Measurements from ENCODE around the gene SLX4IP. TPM values are rescaled to one million over a fixed set of nuclear protein-coding genes. Genes with fewer than 3 reads are reported as not detected.

Gene SLX4IP
- total RNA-seq, 5 donors from 2014 or later (not counting 1 experiment from before 2014, with no cell fraction given), result 4.2 to 5.9 (median 5.2) TPM

DNA sequence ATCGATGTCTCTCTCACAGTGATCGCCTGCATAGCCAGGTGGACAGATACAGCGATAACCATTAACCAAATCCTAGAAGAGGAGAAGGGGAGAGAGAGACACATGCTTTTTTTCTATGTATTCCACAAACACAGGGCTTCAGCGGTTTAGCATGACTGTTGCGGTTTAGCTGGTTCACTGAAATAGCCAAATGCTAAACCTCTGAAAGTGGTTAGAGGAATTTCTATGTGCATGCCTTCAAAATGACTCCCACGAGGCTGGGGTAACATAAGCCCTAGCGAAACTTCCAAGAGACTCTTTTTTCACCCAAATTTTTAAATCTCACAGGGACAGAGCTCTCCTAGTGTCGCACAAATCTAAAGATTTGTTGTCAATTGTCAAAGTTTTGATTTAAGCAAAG is 213.5 kb downstream of the SLX4IP start:
- Mint-ChIP-seq H3K4me3 (no peak overlapping the region), H3K9me3 (no peaks in the 10 kb centered on the region), H3K4me1 (no peaks in the 10 kb centered on the region), H3K36me3 (no peaks in the 10 kb centered on the region), H3K27ac (no peak overlapping the region), H3K27me3 (no peaks in the 10 kb centered on the region)
- peaks cover 0 to 23% of the 10 kb centered on the region in 2 experiments for H3K27me3 ChIP-seq (replicated peaks in 1 of 2; ENCODE audit: control insufficient read depth in 2 of 2, extremely low read depth in 1 of 2, insufficient read depth in 2 of 2, low read length in 1 of 2)
- DNase-seq, result no peak
- no peak overlapping the region for H3K4me3 ChIP-seq (ENCODE audit: control insufficient read depth in 1 of 2, extremely low read depth in 1 of 2, low read length in 1 of 2)
- H3K36me3 ChIP-seq (ENCODE audit: control insufficient read depth in 2 of 2, extremely low read depth in 1 of 2, insufficient read depth in 1 of 2, low read length in 1 of 2), result no peaks in the 10 kb centered on the region
- H3K4me1 ChIP-seq (ENCODE audit: control insufficient read depth in 1 of 2, extremely low read depth in 1 of 2, insufficient read depth in 2 of 2, low read length in 2 of 2), result peaks cover 2 to 3% of the 10 kb centered on the region in 2 experiments
- no CpG with 5 or more reads among the region's 8 CpGs for WGBS (ENCODE audit: insufficient coverage)
- H3K9me3 ChIP-seq, result no peaks in the 10 kb centered on the region
- ChIA-PET CTCF (no interaction called here), POLR2A (no interaction called here)
- no peak for ATAC-seq (replicated peaks in 1 of 4)
- H3K27ac ChIP-seq (ENCODE audit: low read length), result no peak overlapping the region

- H3K27ac ChIP-seq (ENCODE audit: low read length), result no peak overlapping the region
- CTCF ChIA-PET, result no interaction called here
Observed at GRCh38 chr20:10649080-10649796, 214.1 kb downstream of the SLX4IP start.

GRCh38 chr20:10649797-10650160 is 214.7 kb downstream of the SLX4IP start:
- no peaks in the 10 kb centered on the region for H3K9me3 Mint-ChIP-seq
- H3K36me3 ChIP-seq (ENCODE audit: control insufficient read depth in 2 of 2, extremely low read depth in 1 of 2, insufficient read depth in 1 of 2, low read length in 1 of 2), result no peaks in the 10 kb centered on the region
- H3K27me3 Mint-ChIP-seq, result peaks cover 4 to 5% of the 10 kb centered on the region in 2 donors
- H3K4me1 Mint-ChIP-seq, result no peaks in the 10 kb centered on the region
- WGBS (ENCODE audit: insufficient coverage), result no CpG with 5 or more reads among the region's 3 CpGs
- no peak overlapping the region for H3K4me3 Mint-ChIP-seq
- H3K4me3 ChIP-seq (ENCODE audit: control insufficient read depth in 1 of 2, extremely low read depth in 1 of 2, low read length in 1 of 2), result no peak overlapping the region
- H3K27ac ChIP-seq (ENCODE audit: low read length), result no peak overlapping the region
- no peak for ATAC-seq (replicated peaks in 1 of 4)
- no peak overlapping the region for H3K27ac Mint-ChIP-seq
- H3K27me3 ChIP-seq (replicated peaks in 1 of 2; ENCODE audit: control insufficient read depth in 2 of 2, extremely low read depth in 1 of 2, insufficient read depth in 2 of 2, low read length in 1 of 2), result peaks cover 0 to 23% of the 10 kb centered on the region in 2 experiments
- H3K9me3 ChIP-seq, result no peaks in the 10 kb centered on the region
- ChIA-PET POLR2A (no interaction called here), CTCF (no interaction called here)
- peaks cover 0 to 7% of the 10 kb centered on the region in 2 experiments for H3K4me1 ChIP-seq (ENCODE audit: control insufficient read depth in 1 of 2, extremely low read depth in 1 of 2, insufficient read depth in 2 of 2, low read length in 2 of 2)
- no peak for DNase-seq
- no peaks in the 10 kb centered on the region for H3K36me3 Mint-ChIP-seq

More at GRCh38 chr20:10649080-10649796, 214.1 kb downstream of the SLX4IP start:
- H3K36me3 ChIP-seq (ENCODE audit: control insufficient read depth in 2 of 2, extremely low read depth in 1 of 2, insufficient read depth in 1 of 2, low read length in 1 of 2), result no peaks in the 10 kb centered on the region
- Mint-ChIP-seq H3K27me3 (no peaks in the 10 kb centered on the region), H3K4me3 (no peak overlapping the region), H3K4me1 (no peaks in the 10 kb centered on the region), H3K36me3 (no peaks in the 10 kb centered on the region), H3K9me3 (no peaks in the 10 kb centered on the region), H3K27ac (no peak overlapping the region)
- WGBS (ENCODE audit: insufficient coverage), result 100% methylated on average over 1 of the region's 8 CpGs
- POLR2A ChIA-PET, result no interaction called here
- no peak for ATAC-seq (replicated peaks in 1 of 4)
- peaks cover 2 to 5% of the 10 kb centered on the region in 2 experiments for H3K4me1 ChIP-seq (ENCODE audit: control insufficient read depth in 1 of 2, extremely low read depth in 1 of 2, insufficient read depth in 2 of 2, low read length in 2 of 2)
- peaks cover 0 to 23% of the 10 kb centered on the region in 2 experiments for H3K27me3 ChIP-seq (replicated peaks in 1 of 2; ENCODE audit: control insufficient read depth in 2 of 2, extremely low read depth in 1 of 2, insufficient read depth in 2 of 2, low read length in 1 of 2)
- no peak for DNase-seq
- H3K9me3 ChIP-seq, result no peaks in the 10 kb centered on the region
- H3K4me3 ChIP-seq (ENCODE audit: control insufficient read depth in 1 of 2, extremely low read depth in 1 of 2, low read length in 1 of 2), result no peak overlapping the region

DNA sequence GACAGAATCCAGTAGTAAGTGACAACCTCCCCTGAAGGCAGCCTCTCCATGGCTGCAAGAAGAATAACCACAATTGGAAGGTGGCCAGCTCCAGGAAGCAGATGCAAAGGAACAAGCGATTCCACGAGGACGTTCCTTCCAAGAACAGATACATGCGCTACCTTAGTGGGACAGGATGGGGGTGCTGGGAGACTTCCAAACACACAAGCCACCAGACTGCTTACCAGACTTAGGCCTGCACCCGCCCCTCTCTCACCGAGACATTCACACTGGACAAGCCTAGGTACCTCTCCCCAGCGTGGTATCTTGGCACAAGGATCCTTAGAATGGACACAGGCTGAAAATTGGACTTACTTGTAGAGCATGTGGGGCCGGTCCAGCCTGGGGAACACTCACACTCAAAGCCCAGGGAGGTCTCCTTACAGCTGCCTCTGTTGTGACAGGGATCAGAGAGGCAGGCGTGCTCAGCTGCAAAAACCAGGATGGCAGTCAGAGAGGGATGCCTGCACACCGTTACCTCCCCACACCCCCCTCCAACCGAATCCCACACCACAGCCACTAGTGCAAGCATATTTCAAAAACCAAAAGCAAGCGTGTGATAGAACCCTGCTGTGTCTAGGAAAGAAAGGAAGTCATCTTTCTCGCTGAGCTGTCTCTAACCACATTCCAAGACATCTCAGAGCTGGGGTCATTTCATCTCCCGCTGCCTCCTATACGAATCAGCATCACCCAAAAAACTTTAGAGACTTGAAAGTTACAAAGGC is 216.3 kb downstream of the SLX4IP start:
- Mint-ChIP-seq H3K4me3 (no peak overlapping the region), H3K36me3 (no peaks in the 10 kb centered on the region), H3K27ac (no peak overlapping the region), H3K9me3 (no peaks in the 10 kb centered on the region), H3K27me3 (peaks cover 9 to 11% of the 10 kb centered on the region in 2 donors), H3K4me1 (no peaks in the 10 kb centered on the region)
- Histone ChIP-seq H3K27me3 (replicated peaks in 1 of 2; ENCODE audit: control insufficient read depth in 2 of 2, extremely low read depth in 1 of 2, insufficient read depth in 2 of 2, low read length in 1 of 2) (peaks cover 0 to 22% of the 10 kb centered on the region in 2 experiments), H3K4me1 (ENCODE audit: control insufficient read depth in 1 of 2, extremely low read depth in 1 of 2, insufficient read depth in 2 of 2, low read length in 2 of 2) (peaks cover 0 to 7% of the 10 kb centered on the region in 2 experiments), H3K36me3 (ENCODE audit: control insufficient read depth in 2 of 2, extremely low read depth in 1 of 2, insufficient read depth in 1 of 2, low read length in 1 of 2) (no peaks in the 10 kb centered on the region), H3K4me3 (ENCODE audit: control insufficient read depth in 1 of 2, extremely low read depth in 1 of 2, low read length in 1 of 2) (no peak overlapping the region), H3K27ac (ENCODE audit: low read length) (no peak overlapping the region), H3K9me3 (no peaks in the 10 kb centered on the region)
- 72% methylated on average over 3 of the region's 15 CpGs for WGBS (ENCODE audit: insufficient coverage)
- no peak for ATAC-seq (replicated peaks in 1 of 4)
- DNase-seq, result no peak
- CTCF ChIA-PET, result no interaction called here
- POLR2A ChIA-PET, result no interaction called here

DNA sequence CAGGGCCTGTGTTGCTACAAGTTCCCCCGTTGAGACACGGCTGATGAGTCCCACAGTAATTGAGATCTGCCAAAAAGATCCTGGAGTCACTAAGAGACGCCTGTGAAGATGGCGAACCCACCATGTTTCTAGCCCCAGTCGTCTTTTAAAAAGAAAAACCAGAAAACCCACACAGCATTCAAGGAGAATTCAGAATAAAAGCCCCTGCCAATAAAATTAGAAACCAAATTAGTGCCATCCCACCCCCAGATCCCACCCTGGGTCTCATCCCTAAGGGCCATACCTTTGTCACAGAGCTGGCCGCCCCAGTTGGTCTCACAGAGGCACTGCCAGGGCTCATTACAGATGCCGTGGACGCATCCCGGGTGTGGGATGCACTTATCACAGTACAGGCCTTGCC is 217.1 kb downstream of the SLX4IP start:
- WGBS (ENCODE audit: insufficient coverage), result 91% methylated on average over 9 of the region's 9 CpGs
- H3K27ac ChIP-seq (ENCODE audit: low read length), result no peak overlapping the region

DNA sequence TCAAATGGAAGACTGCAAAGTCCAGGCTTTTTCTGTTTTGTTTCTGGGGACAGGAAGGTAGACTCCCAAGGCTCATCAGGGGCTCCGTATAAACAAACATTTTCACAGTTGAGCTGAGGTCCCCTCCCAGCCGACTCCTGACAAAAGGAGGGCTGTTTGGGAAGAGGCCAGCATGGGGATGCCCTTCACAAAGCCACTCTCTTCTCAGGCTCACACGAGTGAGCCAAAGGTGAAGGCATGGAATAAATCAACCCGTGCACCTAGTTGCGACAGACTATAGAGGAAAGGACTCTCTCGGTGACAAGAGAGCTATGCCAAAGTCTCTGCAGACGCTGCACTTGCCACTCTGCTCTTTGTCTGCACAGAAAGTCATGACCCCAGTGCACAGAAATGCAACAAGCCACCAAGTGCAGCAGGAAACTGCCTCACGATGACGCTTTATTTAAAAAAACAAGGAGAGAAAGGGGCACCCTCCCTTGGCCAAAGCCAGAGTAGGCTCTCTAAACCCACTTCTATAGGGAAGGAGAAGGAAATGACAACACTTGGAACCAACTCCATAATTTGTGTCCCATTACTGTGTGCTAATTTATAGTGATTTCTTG is 217.7 kb downstream of the SLX4IP start:
- H3K36me3 Mint-ChIP-seq, result no peaks in the 10 kb centered on the region
- ATAC-seq (replicated peaks in 1 of 4) (no peak), DNase-seq (no peak)
- peaks cover 9 to 11% of the 10 kb centered on the region in 2 donors for H3K27me3 Mint-ChIP-seq
- CTCF ChIA-PET, result no interaction called here
- no peak overlapping the region for H3K4me3 Mint-ChIP-seq
- H3K4me1 Mint-ChIP-seq, result no peaks in the 10 kb centered on the region
- Histone ChIP-seq H3K4me1 (ENCODE audit: control insufficient read depth in 1 of 2, extremely low read depth in 1 of 2, insufficient read depth in 2 of 2, low read length in 2 of 2) (peaks cover 0 to 7% of the 10 kb centered on the region in 2 experiments), H3K9me3 (no peaks in the 10 kb centered on the region), H3K27ac (ENCODE audit: low read length) (no peak overlapping the region), H3K36me3 (ENCODE audit: control insufficient read depth in 2 of 2, extremely low read depth in 1 of 2, insufficient read depth in 1 of 2, low read length in 1 of 2) (no peaks in the 10 kb centered on the region), H3K27me3 (replicated peaks in 1 of 2; ENCODE audit: control insufficient read depth in 2 of 2, extremely low read depth in 1 of 2, insufficient read depth in 2 of 2, low read length in 1 of 2) (peaks cover 0 to 18% of the 10 kb centered on the region in 2 experiments), H3K4me3 (ENCODE audit: control insufficient read depth in 1 of 2, extremely low read depth in 1 of 2, low read length in 1 of 2) (no peak overlapping the region)
- H3K27ac Mint-ChIP-seq, result no peak overlapping the region
- H3K9me3 Mint-ChIP-seq, result no peaks in the 10 kb centered on the region
- POLR2A ChIA-PET, result no interaction called here
- WGBS (ENCODE audit: insufficient coverage), result 68% methylated on average over 4 of the region's 9 CpGs

More for the DNA sequence above, 217.1 kb downstream of the SLX4IP start:
- Histone ChIP-seq H3K9me3 (no peaks in the 10 kb centered on the region), H3K4me1 (ENCODE audit: control insufficient read depth in 1 of 2, extremely low read depth in 1 of 2, insufficient read depth in 2 of 2, low read length in 2 of 2) (peaks cover 0 to 7% of the 10 kb centered on the region in 2 experiments), H3K4me3 (ENCODE audit: control insufficient read depth in 1 of 2, extremely low read depth in 1 of 2, low read length in 1 of 2) (no peak overlapping the region), H3K27me3 (replicated peaks in 1 of 2; ENCODE audit: control insufficient read depth in 2 of 2, extremely low read depth in 1 of 2, insufficient read depth in 2 of 2, low read length in 1 of 2) (peaks cover 0 to 22% of the 10 kb centered on the region in 2 experiments), H3K36me3 (ENCODE audit: control insufficient read depth in 2 of 2, extremely low read depth in 1 of 2, insufficient read depth in 1 of 2, low read length in 1 of 2) (no peaks in the 10 kb centered on the region)
- ATAC-seq (replicated peaks in 1 of 4) (no peak), DNase-seq (no peak)
- ChIA-PET CTCF (no interaction called here), POLR2A (no interaction called here)
- H3K27ac Mint-ChIP-seq, result no peak overlapping the region
- H3K4me1 Mint-ChIP-seq, result no peaks in the 10 kb centered on the region
- peaks cover 9 to 11% of the 10 kb centered on the region in 2 donors for H3K27me3 Mint-ChIP-seq
- H3K9me3 Mint-ChIP-seq, result no peaks in the 10 kb centered on the region
- no peak overlapping the region for H3K4me3 Mint-ChIP-seq
- no peaks in the 10 kb centered on the region for H3K36me3 Mint-ChIP-seq
